DOHH2 (cell line): ENCODE measurements around the gene DNAJB7.

Experiments used
- H3F3A ChIP-seq: fragments of 200-600 bp; sonication (generic), shearing (Covaris generic); 2 replicates; pipeline ENCODE4 v1.6.0; 2016; ENCODE audit warnings: antibody characterized with exemption, mild to moderate bottlenecking; ENCODE audit not compliant: control insufficient read depth, insufficient read depth
- H3K27ac ChIP-seq: fragments of 200-600 bp; sonication (generic); 2 replicates; pipeline ENCODE4 v1.5.1; 2014; ENCODE audit warnings: low read depth, mild to moderate bottlenecking, low read length, moderate library complexity
- H3K27me3 ChIP-seq: fragments of 200-600 bp; sonication (generic); 2 replicates; pipeline ENCODE4 v1.6.1; 2014; ENCODE audit warnings: mild to moderate bottlenecking, low read length, mixed read lengths; ENCODE audit not compliant: control insufficient read depth
- H3K36me3 ChIP-seq: fragments of 200-600 bp; sonication (generic); 2 replicates; pipeline ENCODE4 v1.6.1; 2014; ENCODE audit warnings: mild to moderate bottlenecking, low read length, moderate library complexity, mixed read lengths; ENCODE audit not compliant: control insufficient read depth
- H3K4me1 ChIP-seq: fragments of 200-600 bp; sonication (generic); 2 replicates; pipeline ENCODE4 v1.6.1; 2014; ENCODE audit warnings: mild to moderate bottlenecking, low read length, mixed read lengths; ENCODE audit not compliant: control insufficient read depth
- H3K4me2 ChIP-seq: fragments of 200-600 bp; sonication (generic); 2 replicates; pipeline ENCODE4 v1.6.0; 2014; ENCODE audit warnings: mild to moderate bottlenecking, low read length, moderate library complexity
- H3K4me3 ChIP-seq: fragments of 200-600 bp; sonication (generic); 2 replicates; pipeline ENCODE4 v1.5.1; 2014; ENCODE audit warnings: mild to moderate bottlenecking, low read length, mixed read lengths
- H3K79me2 ChIP-seq: fragments of 200-600 bp; sonication (generic); 2 replicates; pipeline ENCODE4 v1.6.1; 2014; ENCODE audit warnings: mild to moderate bottlenecking, low read length, mixed read lengths; ENCODE audit not compliant: control insufficient read depth
- H3K9me2 ChIP-seq: fragments of 200-600 bp; sonication (generic); replicated peaks from 2 replicates; pipeline ENCODE4 v1.6.1; 2014; ENCODE audit warnings: mild to moderate bottlenecking, low read length, mixed read lengths; ENCODE audit not compliant: control insufficient read depth
- H3K9me3 ChIP-seq: fragments of 200-600 bp; sonication (generic); 2 replicates; pipeline ENCODE4 v1.6.1; 2014; ENCODE audit warnings: antibody characterized with exemption, low read length, mixed read lengths; ENCODE audit not compliant: control insufficient read depth, insufficient read depth
- H4K20me1 ChIP-seq: fragments of 200-600 bp; sonication (generic); 2 replicates; pipeline ENCODE4 v1.6.0; 2014; ENCODE audit warnings: low read depth, mild to moderate bottlenecking, antibody characterized with exemption, low read length, moderate library complexity; ENCODE audit not compliant: control insufficient read depth, insufficient read depth
- CTCF ChIP-seq: fragments of 200-600 bp; sonication (generic); IDR thresholded peaks from one replicate; pipeline ENCODE4 v1.5.1; 2014; ENCODE audit warnings: antibody characterized with exemption, mild to moderate bottlenecking, low read depth, low read length; ENCODE audit not compliant: poor library complexity, severe bottlenecking
- EZH2phosphoT487 ChIP-seq: fragments of 200-600 bp; sonication (generic); IDR thresholded peaks from 2 replicates; pipeline ENCODE4 v1.6.1; 2017; ENCODE audit warnings: borderline replicate concordance, mild to moderate bottlenecking, antibody characterized with exemption, low read length, moderate library complexity, mixed read lengths

Gene DNAJB7

GRCh38 chr22:40898850-40899357, 37.0 kb upstream of the DNAJB7 start:
- H3K4me3 ChIP-seq, result 0 out of 2 replicates have a peak overlapping the region, but pooled peaks have one; percentile 2
- no peaks in the 10 kb centered on the region for H3K27me3 ChIP-seq
- no peaks in the 10 kb centered on the region for H3K36me3 ChIP-seq
- H3K9me2 ChIP-seq, result no peaks in the 10 kb centered on the region
- no peaks in the 10 kb centered on the region for H3K9me3 ChIP-seq
- H3K79me2 ChIP-seq, result no peaks in the 10 kb centered on the region
- peaks cover 6% of the 10 kb centered on the region for H3K4me1 ChIP-seq
- peak; percentile 59 for TF ChIP-seq CTCF
- TF ChIP-seq EZH2phosphoT487, result no peak
- H4K20me1 ChIP-seq, result no peaks in the 10 kb centered on the region
- H3F3A ChIP-seq, result no peaks in the 10 kb centered on the region
- no peak overlapping the region for H3K27ac ChIP-seq
- peak overlapping the region; percentile 48 for H3K4me2 ChIP-seq

GRCh38 chr22:40894417-40894816, 32.5 kb upstream of the DNAJB7 start:
- no peaks in the 10 kb centered on the region for H3K27me3 ChIP-seq
- no peak overlapping the region for H3K27ac ChIP-seq
- H4K20me1 ChIP-seq, result no peaks in the 10 kb centered on the region
- TF ChIP-seq CTCF (no peak), EZH2phosphoT487 (no peak)
- H3K36me3 ChIP-seq, result peaks cover 4% of the 10 kb centered on the region
- no peaks in the 10 kb centered on the region for H3F3A ChIP-seq
- H3K4me1 ChIP-seq, result peaks cover 6% of the 10 kb centered on the region
- H3K4me3 ChIP-seq, result no peak overlapping the region
- H3K4me2 ChIP-seq, result no peak overlapping the region
- no peaks in the 10 kb centered on the region for H3K9me2 ChIP-seq
- no peaks in the 10 kb centered on the region for H3K79me2 ChIP-seq
- H3K9me3 ChIP-seq, result no peaks in the 10 kb centered on the region

- H4K20me1 ChIP-seq, result no peaks in the 10 kb centered on the region
- no peaks in the 10 kb centered on the region for H3K27me3 ChIP-seq
- H3F3A ChIP-seq, result no peaks in the 10 kb centered on the region
- no peak overlapping the region for H3K4me3 ChIP-seq
- H3K9me3 ChIP-seq, result no peaks in the 10 kb centered on the region
- H3K4me2 ChIP-seq, result no peak overlapping the region
- TF ChIP-seq EZH2phosphoT487 (no peak), CTCF (no peak)
- H3K4me1 ChIP-seq, result no peaks in the 10 kb centered on the region
- peaks cover 31% of the 10 kb centered on the region for H3K36me3 ChIP-seq
- no peaks in the 10 kb centered on the region for H3K9me2 ChIP-seq
- no peak overlapping the region for H3K27ac ChIP-seq
- H3K79me2 ChIP-seq, result no peaks in the 10 kb centered on the region
These were observed 29.0 kb upstream of the DNAJB7 start for GRCh38 chr22:40890881-40891280.
